Iris pigment epithelial cell (primary cell): ENCODE results near the gene PPP1R11.
"Not testable (repeated sequence)": the region's sequence is repeated elsewhere in the genome, so short reads cannot be mapped to it uniquely, and the experiment has no call there.

Experiments
- DNase-seq: peaks from one replicate; pipeline ENCODE4 v3.0.0-alpha.2; 2011; ENCODE audit warnings: low read depth

The PPP1R11 gene

GRCh38 chr6:30097902-30098768 lies 31.1 kb downstream of the PPP1R11 start:
- no peak for DNase-seq

GRCh38 chr6:30100154-30100553 lies 33.2 kb downstream of the PPP1R11 start:
- no peak for DNase-seq

GRCh38 chr6:30100585-30101443 lies 33.8 kb downstream of the PPP1R11 start:
- DNase-seq, result no peak

GRCh38 chr6:30101444-30102413 lies 34.7 kb downstream of the PPP1R11 start:
- DNase-seq, result peak; percentile 82

- peak; percentile 90 for DNase-seq
Observed at GRCh38 chr6:30102414-30102969, 35.5 kb downstream of the PPP1R11 start.

GRCh38 chr6:30102970-30103871 lies 36.2 kb downstream of the PPP1R11 start:
- peak; percentile 89 for DNase-seq

- no peak for DNase-seq
Observed at GRCh38 chr6:30103872-30104179, 36.8 kb downstream of the PPP1R11 start.

- DNase-seq, result no peak
Observed at GRCh38 chr6:30104661-30105060, 37.7 kb downstream of the PPP1R11 start.

- no peak for DNase-seq
Observed at GRCh38 chr6:30111266-30111856, 44.4 kb downstream of the PPP1R11 start.

- DNase-seq, result no peak
Observed at GRCh38 chr6:30112402-30112994, 45.5 kb downstream of the PPP1R11 start.

GRCh38 chr6:30113003-30113759 lies 46.2 kb downstream of the PPP1R11 start, which contains the start of gene TRIM31:
TRIM31 (minus strand) TSS chr6:30113090; CDS start chr6:30112805, 285 bp downstream.
- no peak for DNase-seq

GRCh38 chr6:30113841-30114240 lies 46.8 kb downstream of the PPP1R11 start:
- no peak for DNase-seq

- no peak for DNase-seq
Observed at GRCh38 chr6:30116724-30117123, 49.7 kb downstream of the PPP1R11 start.

GRCh38 chr6:30118691-30119090 lies 51.7 kb downstream of the PPP1R11 start:
- not testable (repeated sequence) for DNase-seq
